Mesenteric fat pad (tissue), 1 donor: ENCODE data around the gene WDFY3. TPM values are rescaled to one million over a fixed set of nuclear protein-coding genes. Genes with fewer than 3 reads are reported as not detected.
"Not testable (repeated sequence)": the region's sequence is repeated elsewhere in the genome, so short reads cannot be mapped to it uniquely, and the experiment has no call there.

ENCODE experiments used
- DNase-seq: peaks from one replicate; pipeline ENCODE4 v3.0.0-alpha.2; 2020; ENCODE audit warnings: low spot score
- total RNA-seq: library from RNA; stranded (reverse); fragmentation: NEBNext Ultra II Directional; extraction: Animal tissue kit (Norgen Biotek cat#: 25700); gene quantifications from one replicate; pipeline ENCODE4 v1.2.1, GENCODE V29; 2021
- donor health status: DM: yes; HTN: yes; CAD: no.

The WDFY3 gene
- total RNA-seq, 1 donor from 2014 or later, result 124 TPM

GRCh38 chr4:84730375-84730774 lies 236.1 kb downstream of the WDFY3 start:
- DNase-seq, result no peak

GRCh38 chr4:84727491-84727890 lies 239.0 kb downstream of the WDFY3 start:
- DNase-seq, result no peak

- no peak for DNase-seq
Observed at GRCh38 chr4:84726356-84726755, 240.1 kb downstream of the WDFY3 start.

- DNase-seq, result no peak
Observed at GRCh38 chr4:84722720-84723119, 243.8 kb downstream of the WDFY3 start.

GRCh38 chr4:84719115-84719514 lies 247.4 kb downstream of the WDFY3 start:
- DNase-seq, result no peak

GRCh38 chr4:84718699-84719098 lies 247.8 kb downstream of the WDFY3 start:
- DNase-seq, result no peak

- no peak for DNase-seq
Observed at GRCh38 chr4:84710548-84710947, 255.9 kb downstream of the WDFY3 start.

- no peak for DNase-seq
Observed at GRCh38 chr4:84708406-84709135, 257.9 kb downstream of the WDFY3 start.

- no peak for DNase-seq
Observed at GRCh38 chr4:84706286-84706685, 260.2 kb downstream of the WDFY3 start.

- no peak for DNase-seq
Observed at GRCh38 chr4:84699001-84699671, 267.4 kb downstream of the WDFY3 start.

GRCh38 chr4:84697615-84698201 lies 268.8 kb downstream of the WDFY3 start:
- DNase-seq, result no peak

GRCh38 chr4:84697159-84697558 lies 269.3 kb downstream of the WDFY3 start:
- DNase-seq, result no peak

- DNase-seq, result no peak
Observed at GRCh38 chr4:84691800-84692199, 274.7 kb downstream of the WDFY3 start.

- no peak for DNase-seq
Observed at GRCh38 chr4:84691170-84691691, 275.3 kb downstream of the WDFY3 start.

- DNase-seq, result no peak
Observed at GRCh38 chr4:84690481-84690880, 276.0 kb downstream of the WDFY3 start.

GRCh38 chr4:84689197-84689596 lies 277.3 kb downstream of the WDFY3 start:
- DNase-seq, result no peak

- DNase-seq, result no peak
Observed at GRCh38 chr4:84688605-84689004, 277.9 kb downstream of the WDFY3 start.

- no peak for DNase-seq
Observed at GRCh38 chr4:84685105-84685504, 281.4 kb downstream of the WDFY3 start.

- DNase-seq, result no peak
Observed at GRCh38 chr4:84684361-84684760, 282.1 kb downstream of the WDFY3 start.

- DNase-seq, result no peak
Observed at GRCh38 chr4:84683064-84683850, 283.2 kb downstream of the WDFY3 start.

- not testable (repeated sequence) for DNase-seq
Observed at GRCh38 chr4:84682661-84683060, 283.8 kb downstream of the WDFY3 start.
